Measurements from ENCODE around the gene PLCB4.

PLCB4 gene

GRCh38 chr20:9395971-9396370, 327.1 kb downstream of the PLCB4 start:
- TF ChIP-seq FOXP2 (optimal IDR thresholded peaks at IDR 0.05; ENCODE audit: borderline replicate concordance, extremely low read depth, extremely low read length, insufficient read depth), result no peak
- TF ChIP-seq POLR2AphosphoS5 (IDR thresholded peaks at IDR 0.05; ENCODE audit: low read depth, low read length), result no peak
- TF ChIP-seq REST (IDR thresholded peaks at IDR 0.05; ENCODE audit: insufficient read depth in 1 of 2, low read depth in 2 of 2, low read length in 2 of 2), result no peak
- TF ChIP-seq SIN3A (IDR thresholded peaks at IDR 0.05; ENCODE audit: borderline replicate concordance, insufficient read depth, low read length), result no peak
- no peak for TF ChIP-seq TAF1 (IDR thresholded peaks at IDR 0.05; ENCODE audit: borderline replicate concordance, insufficient read depth, low read length)

GRCh38 chr20:9397928-9398327, 329.0 kb downstream of the PLCB4 start:
- TF ChIP-seq SIN3A (IDR thresholded peaks at IDR 0.05; ENCODE audit: borderline replicate concordance, insufficient read depth, low read length), result no peak

- TF ChIP-seq POLR2AphosphoS5 (IDR thresholded peaks at IDR 0.05; ENCODE audit: low read depth, low read length) (no peak), FOXP2 (optimal IDR thresholded peaks at IDR 0.05; ENCODE audit: borderline replicate concordance, extremely low read depth, extremely low read length, insufficient read depth) (no peak), TAF1 (IDR thresholded peaks at IDR 0.05; ENCODE audit: borderline replicate concordance, insufficient read depth, low read length) (no peak), REST (IDR thresholded peaks at IDR 0.05; ENCODE audit: insufficient read depth in 1 of 2, low read depth in 2 of 2, low read length in 2 of 2) (no peak), SIN3A (IDR thresholded peaks at IDR 0.05; ENCODE audit: borderline replicate concordance, insufficient read depth, low read length) (no peak)
Observed at GRCh38 chr20:9398882-9399281, 330.0 kb downstream of the PLCB4 start.

GRCh38 chr20:9399322-9399721, 330.4 kb downstream of the PLCB4 start:
- no peak for TF ChIP-seq REST (IDR thresholded peaks at IDR 0.05; ENCODE audit: insufficient read depth in 1 of 2, low read depth in 2 of 2, low read length in 2 of 2)
- no peak for TF ChIP-seq TAF1 (IDR thresholded peaks at IDR 0.05; ENCODE audit: borderline replicate concordance, insufficient read depth, low read length)
- no peak for TF ChIP-seq FOXP2 (optimal IDR thresholded peaks at IDR 0.05; ENCODE audit: borderline replicate concordance, extremely low read depth, extremely low read length, insufficient read depth)
- TF ChIP-seq SIN3A (IDR thresholded peaks at IDR 0.05; ENCODE audit: borderline replicate concordance, insufficient read depth, low read length), result no peak
- no peak for TF ChIP-seq POLR2AphosphoS5 (IDR thresholded peaks at IDR 0.05; ENCODE audit: low read depth, low read length)

- TF ChIP-seq POLR2AphosphoS5 (IDR thresholded peaks at IDR 0.05; ENCODE audit: low read depth, low read length) (no peak), FOXP2 (optimal IDR thresholded peaks at IDR 0.05; ENCODE audit: borderline replicate concordance, extremely low read depth, extremely low read length, insufficient read depth) (no peak), SIN3A (IDR thresholded peaks at IDR 0.05; ENCODE audit: borderline replicate concordance, insufficient read depth, low read length) (no peak), TAF1 (IDR thresholded peaks at IDR 0.05; ENCODE audit: borderline replicate concordance, insufficient read depth, low read length) (no peak), REST (IDR thresholded peaks at IDR 0.05; ENCODE audit: insufficient read depth in 1 of 2, low read depth in 2 of 2, low read length in 2 of 2) (no peak)
Observed at GRCh38 chr20:9400171-9401025, 331.5 kb downstream of the PLCB4 start.

All from PFSK-1 (cell line).